A673 (cell line): ENCODE measurements around the gene ARHGAP30.

ENCODE experiments used
- EZH2 ChIP-seq: fragments of 200-600 bp; sonication (generic); IDR thresholded peaks from 2 replicates; pipeline ENCODE4 v1.6.1; 2017; ENCODE audit warnings: borderline replicate concordance, low read depth, mild to moderate bottlenecking, mixed read lengths, antibody characterized with exemption, low read length; ENCODE audit not compliant: poor library complexity, severe bottlenecking
- TF ChIP-seq, protein P1 (sequence below): fragments of 300-800, 200-600 bp; sonication (generic); conservative IDR thresholded peaks from 2 replicates; pipeline ENCODE4 v1.5.1; 2017; ENCODE audit warnings: low read depth, mild to moderate bottlenecking, antibody characterized with exemption, low read length, moderate library complexity, mixed read lengths

DNA sequence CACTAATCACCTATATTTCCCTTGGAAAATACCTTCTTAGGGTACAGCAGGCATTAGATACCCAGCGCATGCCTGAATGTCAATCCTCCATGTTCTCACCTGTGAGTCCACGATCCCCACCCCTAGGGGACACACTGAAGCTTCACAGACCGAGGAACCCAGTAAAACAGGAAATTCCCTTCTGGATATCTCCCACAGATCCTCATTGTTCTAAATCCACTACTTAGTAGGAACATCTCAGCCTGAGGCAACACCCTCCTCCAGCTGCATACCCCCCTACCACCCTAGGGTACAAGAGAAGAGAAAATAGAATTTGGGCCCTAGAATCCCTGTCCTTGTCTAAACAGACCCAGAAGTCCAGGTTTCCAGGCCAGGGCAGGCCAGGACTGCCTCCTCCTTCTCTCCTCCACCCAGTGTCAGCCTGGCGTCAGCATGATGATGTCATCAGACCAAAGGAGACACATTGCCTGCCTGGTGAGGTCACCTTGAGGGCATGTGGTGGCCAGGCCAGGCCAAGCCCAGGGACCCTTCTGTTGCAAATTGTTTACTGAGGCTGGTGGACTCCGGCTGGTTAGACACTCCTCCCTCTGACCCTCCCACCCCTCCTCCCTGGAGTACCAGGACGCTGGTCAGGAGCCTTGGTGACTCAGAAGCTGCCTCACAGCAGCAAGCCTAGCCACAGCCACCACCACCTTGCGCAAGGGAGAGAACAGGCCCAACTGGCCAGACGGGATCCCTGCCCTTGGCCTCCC is 13.5 kb upstream of the ARHGAP30 start:
- TF ChIP-seq, protein P1, sequence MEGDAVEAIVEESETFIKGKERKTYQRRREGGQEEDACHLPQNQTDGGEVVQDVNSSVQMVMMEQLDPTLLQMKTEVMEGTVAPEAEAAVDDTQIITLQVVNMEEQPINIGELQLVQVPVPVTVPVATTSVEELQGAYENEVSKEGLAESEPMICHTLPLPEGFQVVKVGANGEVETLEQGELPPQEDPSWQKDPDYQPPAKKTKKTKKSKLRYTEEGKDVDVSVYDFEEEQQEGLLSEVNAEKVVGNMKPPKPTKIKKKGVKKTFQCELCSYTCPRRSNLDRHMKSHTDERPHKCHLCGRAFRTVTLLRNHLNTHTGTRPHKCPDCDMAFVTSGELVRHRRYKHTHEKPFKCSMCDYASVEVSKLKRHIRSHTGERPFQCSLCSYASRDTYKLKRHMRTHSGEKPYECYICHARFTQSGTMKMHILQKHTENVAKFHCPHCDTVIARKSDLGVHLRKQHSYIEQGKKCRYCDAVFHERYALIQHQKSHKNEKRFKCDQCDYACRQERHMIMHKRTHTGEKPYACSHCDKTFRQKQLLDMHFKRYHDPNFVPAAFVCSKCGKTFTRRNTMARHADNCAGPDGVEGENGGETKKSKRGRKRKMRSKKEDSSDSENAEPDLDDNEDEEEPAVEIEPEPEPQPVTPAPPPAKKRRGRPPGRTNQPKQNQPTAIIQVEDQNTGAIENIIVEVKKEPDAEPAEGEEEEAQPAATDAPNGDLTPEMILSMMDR, result no peak
- no peak for TF ChIP-seq EZH2
